H1 (cell line): ENCODE data around the gene PTPN1.

ENCODE experiments used
- CBX8 ChIP-seq: fragments of 300-800, 300-1000 bp; sonication (generic); IDR thresholded peaks from 2 replicates; pipeline ENCODE4 v1.7.1; 2016; ENCODE audit warnings: low read depth, low read length, borderline replicate concordance
- POLR2A ChIP-seq, 2 experiments: IDR thresholded peaks; 1 replicate in 1 of 2; 2 replicates in 1 of 2; pipeline ENCODE4 v1.6.1; 2011; ENCODE audit warnings: low read depth in 2 of 2, low read length in 2 of 2, mild to moderate bottlenecking in 2 of 2; ENCODE audit errors: control extremely low read depth in 1 of 2
- POLR2AphosphoS5 ChIP-seq: IDR thresholded peaks from 2 replicates; pipeline ENCODE4 v1.6.1; 2011; ENCODE audit warnings: low read depth, low read length
- RAD21 ChIP-seq, 2 experiments: IDR thresholded peaks in 1 of 2; conservative IDR thresholded peaks in 1 of 2; 2 replicates each; pipeline ENCODE4 v1.6.1; 2011; ENCODE audit warnings: low read depth in 2 of 2, low read length in 2 of 2, improper control_type of control experiment in 1 of 2, inconsistent platforms in 1 of 2, mild to moderate bottlenecking in 1 of 2, moderate library complexity in 1 of 2
- RBBP5 ChIP-seq: IDR thresholded peaks from 2 replicates; pipeline ENCODE4 v1.7.1; 2012; ENCODE audit warnings: low read depth, mild to moderate bottlenecking, inconsistent platforms, low read length, moderate library complexity, borderline replicate concordance
- RXRA ChIP-seq: IDR thresholded peaks from 2 replicates; pipeline ENCODE4 v1.6.1; 2011; ENCODE audit warnings: low read depth, mild to moderate bottlenecking, low read length, moderate library complexity; ENCODE audit not compliant: insufficient read depth
- TF ChIP-seq, protein P1 (sequence below), 3 experiments: IDR thresholded peaks; 1 replicate in 2 of 3; 2 replicates in 1 of 3; pipeline versions ENCODE4 v1.5.1 to v1.6.1; 2011; ENCODE audit warnings: low read length in 3 of 3, mild to moderate bottlenecking in 3 of 3, inconsistent platforms in 2 of 3, low read depth in 1 of 3, moderate library complexity in 1 of 3; ENCODE audit not compliant: insufficient read depth in 1 of 3; ENCODE audit errors: control extremely low read depth in 1 of 3

DNA sequence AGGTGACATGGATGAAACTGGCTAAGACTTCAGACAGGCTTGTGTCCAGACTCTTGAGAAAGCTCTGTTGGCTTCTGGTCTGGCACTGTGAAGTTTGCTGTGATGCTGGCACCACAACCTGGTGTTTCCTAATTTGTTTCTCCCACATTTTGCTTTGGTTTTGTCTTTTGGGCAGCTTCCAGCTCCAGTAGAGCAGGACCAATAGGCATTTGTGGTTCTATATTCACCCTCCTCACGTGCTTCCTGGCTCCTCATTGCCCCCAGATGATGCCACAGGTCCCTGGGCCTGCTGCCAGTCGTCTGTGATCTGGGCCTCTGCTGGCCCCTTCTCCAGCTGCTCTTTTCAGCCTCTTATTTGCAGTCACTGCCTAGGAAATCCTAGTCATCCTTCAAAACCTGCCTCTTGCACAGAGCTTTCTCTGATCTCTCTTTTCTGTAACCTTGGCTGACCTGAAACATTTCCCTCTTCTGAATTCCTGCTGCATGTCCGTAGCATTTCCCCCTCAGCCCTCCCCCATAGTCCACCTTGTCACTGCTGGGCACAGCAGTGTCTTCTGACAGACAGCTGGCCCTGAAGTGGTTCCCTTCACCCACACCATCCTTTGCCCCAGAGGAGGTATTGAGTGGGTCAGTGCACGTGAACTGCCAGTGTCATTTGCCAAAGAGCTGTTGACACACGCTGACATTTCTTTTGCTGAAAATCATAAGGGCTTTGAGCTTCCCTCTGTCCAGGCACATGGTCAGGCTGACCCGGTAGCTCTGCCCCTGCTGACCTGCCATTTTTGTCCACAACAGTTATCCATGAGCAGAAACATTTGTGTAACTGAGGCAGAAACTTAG, 63.0 kb downstream of the PTPN1 start:
- TF ChIP-seq, protein P1, sequence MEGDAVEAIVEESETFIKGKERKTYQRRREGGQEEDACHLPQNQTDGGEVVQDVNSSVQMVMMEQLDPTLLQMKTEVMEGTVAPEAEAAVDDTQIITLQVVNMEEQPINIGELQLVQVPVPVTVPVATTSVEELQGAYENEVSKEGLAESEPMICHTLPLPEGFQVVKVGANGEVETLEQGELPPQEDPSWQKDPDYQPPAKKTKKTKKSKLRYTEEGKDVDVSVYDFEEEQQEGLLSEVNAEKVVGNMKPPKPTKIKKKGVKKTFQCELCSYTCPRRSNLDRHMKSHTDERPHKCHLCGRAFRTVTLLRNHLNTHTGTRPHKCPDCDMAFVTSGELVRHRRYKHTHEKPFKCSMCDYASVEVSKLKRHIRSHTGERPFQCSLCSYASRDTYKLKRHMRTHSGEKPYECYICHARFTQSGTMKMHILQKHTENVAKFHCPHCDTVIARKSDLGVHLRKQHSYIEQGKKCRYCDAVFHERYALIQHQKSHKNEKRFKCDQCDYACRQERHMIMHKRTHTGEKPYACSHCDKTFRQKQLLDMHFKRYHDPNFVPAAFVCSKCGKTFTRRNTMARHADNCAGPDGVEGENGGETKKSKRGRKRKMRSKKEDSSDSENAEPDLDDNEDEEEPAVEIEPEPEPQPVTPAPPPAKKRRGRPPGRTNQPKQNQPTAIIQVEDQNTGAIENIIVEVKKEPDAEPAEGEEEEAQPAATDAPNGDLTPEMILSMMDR (IDR thresholded peaks at IDR 0.05; ENCODE audit: control extremely low read depth in 1 of 3, insufficient read depth in 1 of 3, low read depth in 1 of 3, low read length in 3 of 3): no peak
- TF ChIP-seq POLR2A (IDR thresholded peaks at IDR 0.05; ENCODE audit: control extremely low read depth in 1 of 2, low read depth in 2 of 2, low read length in 2 of 2) (no peak), RAD21 (IDR thresholded peaks at IDR 0.05 in 1 of 2, conservative IDR thresholded peaks at IDR 0.05 in 1 of 2; ENCODE audit: low read depth in 2 of 2, low read length in 2 of 2) (no peak), POLR2AphosphoS5 (no peak), RXRA (no peak), RBBP5 (no peak), CBX8 (no peak)
